H9 (cell line): Measurements from ENCODE around the gene DEFB132. TPM values are rescaled to one million over a fixed set of nuclear protein-coding genes. Genes with fewer than 3 reads are reported as not detected.

ENCODE experiments used
- DNase-seq: peaks from one replicate; pipeline ENCODE4 v3.0.0-alpha.2; 2017
- H2AFZ ChIP-seq: one replicate; pipeline ENCODE4 v1.6.1; 2013; ENCODE audit warnings: mild to moderate bottlenecking, low read length, control low read depth, moderate library complexity
- H2AK5ac ChIP-seq: 2 replicates; pipeline ENCODE4 v1.6.1; 2013; ENCODE audit warnings: low read length, control low read depth, mixed read lengths; ENCODE audit not compliant: insufficient read length
- H2BK120ac ChIP-seq: one replicate; pipeline ENCODE4 v1.6.1; 2013; ENCODE audit warnings: low read depth, mild to moderate bottlenecking, low read length, control low read depth, inconsistent platforms; ENCODE audit not compliant: poor library complexity, severe bottlenecking
- H2BK12ac ChIP-seq: 2 replicates; pipeline ENCODE4 v1.6.1; 2013; ENCODE audit warnings: low read length, control low read depth, mixed read lengths, low read depth; ENCODE audit not compliant: insufficient read length
- H2BK15ac ChIP-seq: 2 replicates; pipeline ENCODE4 v1.6.1; 2013; ENCODE audit warnings: low read depth, low read length, control low read depth
- H2BK20ac ChIP-seq: one replicate; pipeline ENCODE4 v1.6.1; 2013; ENCODE audit warnings: low read depth, mild to moderate bottlenecking, low read length, control low read depth, inconsistent platforms; ENCODE audit not compliant: poor library complexity, severe bottlenecking
- H2BK5ac ChIP-seq: 2 replicates; pipeline ENCODE4 v1.6.1; 2013; ENCODE audit warnings: low read length, control low read depth, mixed read lengths; ENCODE audit not compliant: insufficient read length
- H3K14ac ChIP-seq: 2 replicates; pipeline ENCODE4 v1.6.1; 2013; ENCODE audit warnings: low read length, control low read depth; ENCODE audit not compliant: insufficient read depth
- H3K18ac ChIP-seq: 2 replicates; pipeline ENCODE4 v1.6.1; 2013; ENCODE audit warnings: low read depth, mild to moderate bottlenecking, mixed read lengths, low read length, control low read depth; ENCODE audit not compliant: insufficient read length
- H3K23ac ChIP-seq: 2 replicates; pipeline ENCODE4 v1.6.1; 2013; ENCODE audit warnings: low read length, control low read depth, mixed read lengths, low read depth; ENCODE audit not compliant: insufficient read length
- H3K23me2 ChIP-seq: 2 replicates; pipeline ENCODE4 v1.6.1; 2013; ENCODE audit warnings: low read depth, mild to moderate bottlenecking, mixed read lengths, low read length, control low read depth; ENCODE audit not compliant: insufficient read length, poor library complexity, severe bottlenecking
- H3K27ac ChIP-seq: 2 replicates; pipeline ENCODE4 v1.5.1; 2013; ENCODE audit warnings: low read length, control low read depth, mixed read lengths, low read depth; ENCODE audit not compliant: insufficient read length
- H3K27me3 ChIP-seq: 2 replicates; pipeline ENCODE4 v1.6.1; 2013; ENCODE audit warnings: low read length, control low read depth, inconsistent platforms; ENCODE audit not compliant: insufficient read depth
- H3K4ac ChIP-seq: 2 replicates; pipeline ENCODE4 v1.6.1; 2013; ENCODE audit warnings: low read depth, mild to moderate bottlenecking, control low read depth, inconsistent platforms, low read length, moderate library complexity
- H3K4me1 ChIP-seq: 2 replicates; pipeline ENCODE4 v1.6.1; 2013; ENCODE audit warnings: low read length, control low read depth, inconsistent platforms; ENCODE audit not compliant: insufficient read depth
- H3K4me2 ChIP-seq: 2 replicates; pipeline ENCODE4 v1.6.1; 2013; ENCODE audit warnings: low read length, control low read depth, mixed read lengths; ENCODE audit not compliant: insufficient read length, insufficient read depth
- H3K56ac ChIP-seq: 2 replicates; pipeline ENCODE4 v1.6.1; 2013; ENCODE audit warnings: low read depth, mild to moderate bottlenecking, mixed read lengths, low read length, control low read depth; ENCODE audit not compliant: insufficient read length
- H3K79me1 ChIP-seq: 2 replicates; pipeline ENCODE4 v1.6.1; 2013; ENCODE audit warnings: low read depth, mild to moderate bottlenecking, moderate library complexity, low read length, control low read depth, inconsistent platforms; ENCODE audit not compliant: insufficient read depth, poor library complexity, severe bottlenecking
- H3K79me2 ChIP-seq: 2 replicates; pipeline ENCODE4 v1.6.1; 2013; ENCODE audit warnings: low read length, control low read depth, inconsistent platforms; ENCODE audit not compliant: insufficient read depth
- H3K9ac ChIP-seq: 2 replicates; pipeline ENCODE4 v1.6.1; 2013; ENCODE audit warnings: low read length, control low read depth, mixed read lengths; ENCODE audit not compliant: insufficient read length; ENCODE audit errors: extremely low read depth
- H3K9me3 ChIP-seq: one replicate; pipeline ENCODE4 v1.6.1; 2013; ENCODE audit warnings: low read depth, low read length, inconsistent platforms; ENCODE audit not compliant: control insufficient read depth
- H3T11ph ChIP-seq: one replicate; pipeline ENCODE4 v1.6.1; 2013; ENCODE audit warnings: mild to moderate bottlenecking, low read length, control low read depth, inconsistent platforms
- H4K20me1 ChIP-seq: one replicate; pipeline ENCODE4 v1.6.1; 2013; ENCODE audit not compliant: control insufficient read depth, insufficient read length, insufficient read depth
- H4K5ac ChIP-seq: 2 replicates; pipeline ENCODE4 v1.6.1; 2013; ENCODE audit warnings: low read depth, mild to moderate bottlenecking, mixed read lengths, low read length, control low read depth; ENCODE audit not compliant: insufficient read length
- H4K8ac ChIP-seq: replicated peaks from 2 replicates; pipeline ENCODE4 v1.6.1; 2013; ENCODE audit warnings: low read length, control low read depth, mixed read lengths, low read depth; ENCODE audit not compliant: insufficient read length
- H4K91ac ChIP-seq: 2 replicates; pipeline ENCODE4 v1.6.1; 2013; ENCODE audit warnings: low read depth, mild to moderate bottlenecking, moderate library complexity, mixed read lengths, low read length, control low read depth; ENCODE audit not compliant: insufficient read length
- H3K27ac Mint-ChIP-seq, 3 experiments: 2 replicates in 2 of 3; 3 replicates in 1 of 3; pipeline ENCODE4 v1.8.0; 2020 to 2021; ENCODE audit warnings: mixed read lengths in 3 of 3, mild to moderate bottlenecking in 1 of 3, moderate library complexity in 1 of 3
- H3K27me3 Mint-ChIP-seq: 2 replicates; pipeline ENCODE4 v1.8.0; 2021; ENCODE audit warnings: low read depth, mild to moderate bottlenecking, moderate library complexity, mixed read lengths
- H3K36me3 Mint-ChIP-seq, 3 experiments: 2 replicates in 2 of 3; 3 replicates in 1 of 3; pipeline ENCODE4 v1.8.0; 2020 to 2021; ENCODE audit warnings: low read depth in 3 of 3, mixed read lengths in 3 of 3; ENCODE audit not compliant: insufficient read depth in 1 of 3
- H3K4me1 Mint-ChIP-seq, 2 experiments: 2 replicates each; pipeline ENCODE4 v1.8.0; 2020; ENCODE audit warnings: mixed read lengths in 2 of 2
- H3K4me3 Mint-ChIP-seq, 2 experiments: 2 replicates in 1 of 2; 3 replicates in 1 of 2; pipeline ENCODE4 v1.8.0; 2020 to 2021; ENCODE audit warnings: mild to moderate bottlenecking in 2 of 2, mixed read lengths in 2 of 2, moderate library complexity in 1 of 2
- H3K9me3 Mint-ChIP-seq, 2 experiments: 2 replicates in 1 of 2; 3 replicates in 1 of 2; pipeline ENCODE4 v1.8.0; 2020; ENCODE audit warnings: mild to moderate bottlenecking in 2 of 2, mixed read lengths in 2 of 2, moderate library complexity in 1 of 2
- WGBS: extraction: QIAGEN DNeasy Blood & Tissue Kit; methylation state at CpG from one replicate; pipeline ENCODE4 v1.1.7; 2013; ENCODE audit warnings: missing lambda C conversion rate, low lambda C conversion rate, mixed read lengths; ENCODE audit not compliant: insufficient read length; ENCODE audit errors: extremely low coverage; 5-methylcytosine and 5-hydroxymethylcytosine counted together
- total RNA-seq: library from RNA; stranded (reverse); gene quantifications from 2 replicates; pipeline ENCODE4 v1.2.1, GENCODE V29; 2021
- TF ChIP-seq, protein P1 (sequence below): fragments of 200-600 bp; sonication (generic); conservative IDR thresholded peaks from 3 replicates; pipeline ENCODE4 v1.8.0; 2021; ENCODE audit warnings: antibody characterized with exemption, mild to moderate bottlenecking

DEFB132 gene
- total RNA-seq, 1 experiment from 2014 or later, result not detected

DNA sequence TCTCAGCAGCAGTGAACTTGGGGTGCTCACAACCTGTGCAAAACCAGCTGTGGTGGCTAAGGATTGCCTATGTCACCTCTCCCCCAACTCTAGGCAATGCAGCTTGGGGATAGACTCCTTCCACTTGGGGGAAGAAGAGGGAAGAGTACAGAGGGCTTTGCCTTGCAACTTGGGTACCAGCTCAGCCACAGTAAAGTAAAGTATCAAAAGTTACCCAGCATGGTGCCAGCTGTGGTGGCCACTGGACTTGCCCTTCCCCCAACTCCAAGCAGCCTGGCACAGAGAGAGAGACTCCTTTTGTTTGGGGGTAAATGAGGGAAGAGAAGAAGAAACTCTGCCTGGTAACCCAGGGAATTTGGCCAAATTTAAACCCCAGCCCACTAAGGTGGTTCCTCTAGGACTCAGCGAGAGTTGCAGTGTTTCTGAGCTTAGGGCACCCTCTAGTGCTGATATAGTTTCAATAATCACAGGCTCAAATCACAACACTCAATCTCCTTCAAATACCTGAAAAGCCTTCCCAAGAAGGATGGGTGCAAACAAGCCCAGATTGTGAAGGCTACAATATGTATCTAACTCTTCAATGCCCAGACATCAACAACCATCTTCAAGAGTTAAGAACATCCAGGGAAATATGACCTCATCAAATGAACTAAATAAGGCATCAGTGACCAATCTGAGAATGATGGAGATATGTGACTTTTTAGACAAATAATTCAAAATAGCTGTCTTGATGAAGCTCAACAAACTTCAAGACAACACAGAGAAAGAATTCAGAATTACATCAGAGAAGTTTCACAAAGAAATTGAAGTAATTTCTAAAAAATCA is 38.0 kb upstream of the DEFB132 start:
- Histone ChIP-seq H4K5ac (no peak overlapping the region), H3K4me1 (no peaks in the 10 kb centered on the region)

More for the DNA sequence above, 38.0 kb upstream of the DEFB132 start:
- Histone ChIP-seq H3K9me3 (no peaks in the 10 kb centered on the region), H4K20me1 (no peaks in the 10 kb centered on the region), H3K27me3 (no peaks in the 10 kb centered on the region; the same call in 1 of the 2 replicates), H2AFZ (no peak overlapping the region), H3K23ac (no peak overlapping the region), H3K18ac (no peak overlapping the region), H2BK20ac (no peak overlapping the region), H2BK15ac (no peak overlapping the region), H3K27ac (no peak overlapping the region), H3K14ac (no peak overlapping the region), H3K79me1 (no peaks in the 10 kb centered on the region), H3K56ac (no peak overlapping the region), H4K91ac (no peak overlapping the region), H2BK12ac (no peak overlapping the region), H3K23me2 (no peaks in the 10 kb centered on the region), H3K79me2 (no peaks in the 10 kb centered on the region), H3K4me2 (no peak overlapping the region), H3K4ac (no peak overlapping the region), H2BK120ac (no peak overlapping the region), H2AK5ac (no peak overlapping the region), H2BK5ac (no peak overlapping the region), H3K9ac (no peak overlapping the region), H3T11ph (no peak overlapping the region), H4K8ac (no peak overlapping the region)
- H3K9me3 Mint-ChIP-seq, result peaks cover 0 to 2% of the 10 kb centered on the region in 2 experiments; a peak in 1 of 5 replicates
- no peaks in the 10 kb centered on the region for H3K36me3 Mint-ChIP-seq
- no peak overlapping the region; a peak in 1 of 5 replicates for H3K4me3 Mint-ChIP-seq
- DNase-seq, result peak; percentile 31
- no peaks in the 10 kb centered on the region for H3K4me1 Mint-ChIP-seq
- H3K27me3 Mint-ChIP-seq, result peaks cover 90% of the 10 kb centered on the region
- no peak overlapping the region; a peak in 1 of 7 replicates for H3K27ac Mint-ChIP-seq
- TF ChIP-seq, protein P1, sequence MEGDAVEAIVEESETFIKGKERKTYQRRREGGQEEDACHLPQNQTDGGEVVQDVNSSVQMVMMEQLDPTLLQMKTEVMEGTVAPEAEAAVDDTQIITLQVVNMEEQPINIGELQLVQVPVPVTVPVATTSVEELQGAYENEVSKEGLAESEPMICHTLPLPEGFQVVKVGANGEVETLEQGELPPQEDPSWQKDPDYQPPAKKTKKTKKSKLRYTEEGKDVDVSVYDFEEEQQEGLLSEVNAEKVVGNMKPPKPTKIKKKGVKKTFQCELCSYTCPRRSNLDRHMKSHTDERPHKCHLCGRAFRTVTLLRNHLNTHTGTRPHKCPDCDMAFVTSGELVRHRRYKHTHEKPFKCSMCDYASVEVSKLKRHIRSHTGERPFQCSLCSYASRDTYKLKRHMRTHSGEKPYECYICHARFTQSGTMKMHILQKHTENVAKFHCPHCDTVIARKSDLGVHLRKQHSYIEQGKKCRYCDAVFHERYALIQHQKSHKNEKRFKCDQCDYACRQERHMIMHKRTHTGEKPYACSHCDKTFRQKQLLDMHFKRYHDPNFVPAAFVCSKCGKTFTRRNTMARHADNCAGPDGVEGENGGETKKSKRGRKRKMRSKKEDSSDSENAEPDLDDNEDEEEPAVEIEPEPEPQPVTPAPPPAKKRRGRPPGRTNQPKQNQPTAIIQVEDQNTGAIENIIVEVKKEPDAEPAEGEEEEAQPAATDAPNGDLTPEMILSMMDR, result peak; percentile 68
- no CpG with 5 or more reads among the region's 1 CpG for WGBS
